Gastrocnemius medialis (tissue), 4 donors: ENCODE results near the gene RBMS3. TPM values are rescaled to one million over a fixed set of nuclear protein-coding genes. Genes with fewer than 3 reads are reported as not detected.

ENCODE experiments used
- ATAC-seq, 2 donors: fragments of 150-250 bp; one replicate each; pipeline ENCODE4 v1.9.1; 2016
- DNase-seq, 2 donors: peaks; one replicate each; pipeline ENCODE4 v3.0.0-alpha.2; 2019
- H3K27ac ChIP-seq, 4 donors: fragments of 200-600 bp; sonication (generic); 1 replicate in 1 of 4; 2 replicates in 3 of 4; pipeline ENCODE4 v1.5.1; 2016 to 2018; ENCODE audit warnings: mild to moderate bottlenecking in 2 of 4, moderate library complexity in 1 of 4
- H3K27me3 ChIP-seq, 3 donors: fragments of 200-600 bp; sonication (generic) in 2 of 3; 1 replicate in 1 of 3; 2 replicates in 2 of 3; pipeline versions ENCODE4 v1.5.1 to v1.6.0; 2016 to 2019; ENCODE audit warnings: mild to moderate bottlenecking in 1 of 3, moderate library complexity in 1 of 3
- H3K36me3 ChIP-seq, 2 donors: fragments of 200-600 bp; sonication (generic) in 1 of 2; one replicate each; pipeline ENCODE4 v1.5.1; 2017 to 2018
- H3K4me1 ChIP-seq, 2 donors: fragments of 200-600 bp; sonication (generic) in 1 of 2; one replicate each; pipeline ENCODE4 v1.5.1; 2016 to 2017; ENCODE audit warnings: mild to moderate bottlenecking in 2 of 2
- H3K4me3 ChIP-seq, 4 donors: fragments of 200-600 bp; sonication (generic) in 3 of 4; 1 replicate in 1 of 4; 2 replicates in 3 of 4; pipeline ENCODE4 v1.5.1; 2016 to 2019; ENCODE audit warnings: mild to moderate bottlenecking in 2 of 4
- H3K9me3 ChIP-seq, 3 donors: fragments of 200-600 bp; sonication (generic) in 2 of 3; 1 replicate in 1 of 3; 2 replicates in 2 of 3; pipeline ENCODE4 v1.5.1; 2016 to 2019
- CTCF ChIP-seq, 5 experiments: fragments of 450-650 bp in 3 of 5; fragments of 200-600 bp in 2 of 5; sonication (generic) in 2 of 5; IDR thresholded peaks in 4 of 5; conservative IDR thresholded peaks in 1 of 5; 1 replicate in 4 of 5; 2 replicates in 1 of 5; pipeline ENCODE4 v1.5.1; 2016 to 2019; ENCODE audit warnings: antibody characterized with exemption in 5 of 5, mild to moderate bottlenecking in 3 of 5, moderate library complexity in 3 of 5
- POLR2A ChIP-seq, 2 donors: fragments of 450-650 bp; IDR thresholded peaks; one replicate each; pipeline ENCODE4 v1.6.1; 2017; ENCODE audit warnings: antibody characterized with exemption in 2 of 2, mild to moderate bottlenecking in 2 of 2, moderate library complexity in 2 of 2
- in situ Hi-C, 4 donors: fragments of 200-750 bp; cut with MboI; loops; one replicate each; pipeline versions ENCODE4 v1.15.0 to v1.8.0; 2017; ENCODE audit warnings: low sequenced_read_pairs in 4 of 4
- intact Hi-C: fragments of 100-400 bp; cut with DNase I; formaldehyde crosslinking; loops from one replicate; pipeline ENCODE4 v1.15.1; 2023; ENCODE audit warnings: low total_unique reads
- total RNA-seq, 4 donors: library from RNA; depleted of rRNA; stranded (reverse); fragments of >200 nt; gene quantifications; one replicate each; pipeline versions ENCODE4 v1.1.0 to v1.2.3, GENCODE V29; 2016

The RBMS3 gene
- total RNA-seq, 4 donors from 2014 or later, result 16.1 to 38.8 (median 22.7) TPM

- Histone ChIP-seq H3K4me3 (no peak overlapping the region), H3K9me3 (no peaks in the 10 kb centered on the region), H3K27ac (no peak overlapping the region), H3K4me1 (peaks cover 0 to 4% of the 10 kb centered on the region in 2 donors), H3K36me3 (no peaks in the 10 kb centered on the region), H3K27me3 (no peaks in the 10 kb centered on the region)
- DNase-seq, result no peak
- in situ Hi-C loops (no loop called here), intact Hi-C loops (no loop called here)
- peak in 1 of 2 donors; percentile 52 for ATAC-seq
- TF ChIP-seq POLR2A (IDR thresholded peaks at IDR 0.05), result no peak
- no peak for TF ChIP-seq CTCF (IDR thresholded peaks at IDR 0.05 in 4 of 5, conservative IDR thresholded peaks at IDR 0.05 in 1 of 5)
Observed at GRCh38 chr3:29972320-29972993, 691.6 kb downstream of the RBMS3 start.

GRCh38 chr3:29973763-29974162, 692.9 kb downstream of the RBMS3 start:
- H3K9me3 ChIP-seq, result no peaks in the 10 kb centered on the region
- no peak overlapping the region for H3K4me3 ChIP-seq
- DNase-seq (no peak), ATAC-seq (no peak)
- H3K4me1 ChIP-seq, result peaks cover 0 to 4% of the 10 kb centered on the region in 2 donors
- TF ChIP-seq POLR2A (IDR thresholded peaks at IDR 0.05) (no peak), CTCF (IDR thresholded peaks at IDR 0.05 in 4 of 5, conservative IDR thresholded peaks at IDR 0.05 in 1 of 5) (no peak)
- no peaks in the 10 kb centered on the region for H3K36me3 ChIP-seq
- intact Hi-C loops, result no loop called here
- in situ Hi-C loops, result no loop called here
- no peak overlapping the region for H3K27ac ChIP-seq
- H3K27me3 ChIP-seq, result no peaks in the 10 kb centered on the region

- H3K27me3 ChIP-seq, result no peaks in the 10 kb centered on the region
- H3K27ac ChIP-seq, result no peak overlapping the region
- H3K9me3 ChIP-seq, result no peaks in the 10 kb centered on the region
- TF ChIP-seq CTCF (IDR thresholded peaks at IDR 0.05 in 4 of 5, conservative IDR thresholded peaks at IDR 0.05 in 1 of 5) (no peak), POLR2A (IDR thresholded peaks at IDR 0.05) (no peak)
- intact Hi-C loops (no loop called here), in situ Hi-C loops (no loop called here)
- no peak overlapping the region for H3K4me3 ChIP-seq
- no peaks in the 10 kb centered on the region for H3K36me3 ChIP-seq
- peaks cover 0 to 4% of the 10 kb centered on the region in 2 donors for H3K4me1 ChIP-seq
- DNase-seq, result no peak
- no peak for ATAC-seq
Observed at GRCh38 chr3:29976871-29977270, 696.0 kb downstream of the RBMS3 start.

- Histone ChIP-seq H3K27me3 (no peaks in the 10 kb centered on the region), H3K4me1 (peaks cover 0 to 4% of the 10 kb centered on the region in 2 donors), H3K27ac (no peak overlapping the region), H3K36me3 (no peaks in the 10 kb centered on the region), H3K9me3 (peaks cover 0 to under 1% (median 0%) of the 10 kb centered on the region in 3 donors), H3K4me3 (no peak overlapping the region)
- TF ChIP-seq CTCF (IDR thresholded peaks at IDR 0.05 in 4 of 5, conservative IDR thresholded peaks at IDR 0.05 in 1 of 5) (no peak), POLR2A (IDR thresholded peaks at IDR 0.05) (no peak)
- DNase-seq (no peak), ATAC-seq (no peak)
- in situ Hi-C loops, result no loop called here
- intact Hi-C loops, result no loop called here
Observed at GRCh38 chr3:29977360-29977759, 696.5 kb downstream of the RBMS3 start.

GRCh38 chr3:29978036-29978435, 697.2 kb downstream of the RBMS3 start:
- no peaks in the 10 kb centered on the region for H3K27me3 ChIP-seq
- DNase-seq (no peak), ATAC-seq (no peak)
- in situ Hi-C loops (no loop called here), intact Hi-C loops (no loop called here)
- H3K4me1 ChIP-seq, result peaks cover 0 to 4% of the 10 kb centered on the region in 2 donors
- no peak for TF ChIP-seq POLR2A (IDR thresholded peaks at IDR 0.05)
- no peaks in the 10 kb centered on the region for H3K36me3 ChIP-seq
- H3K9me3 ChIP-seq, result peaks cover 0 to 3% (median 0%) of the 10 kb centered on the region in 3 donors
- no peak overlapping the region for H3K27ac ChIP-seq
- no peak overlapping the region for H3K4me3 ChIP-seq
